ENCODE data around the gene CDC42EP3.

- TF ChIP-seq POLR2A (IDR thresholded peaks at IDR 0.05; ENCODE audit: low read depth, low read length) (no peak), POLR2AphosphoS5 (IDR thresholded peaks at IDR 0.05; ENCODE audit: low read depth, low read length) (no peak), TAF1 (IDR thresholded peaks at IDR 0.05; ENCODE audit: borderline replicate concordance, low read depth, low read length) (no peak)
These were observed 7.2 kb downstream of the CDC42EP3 start for GRCh38 chr2:37664231-37664643.

Data from GM12892 (cell line).